ENCODE measurements around the gene HOTAIR. TPM values are rescaled to one million over a fixed set of nuclear protein-coding genes. Genes with fewer than 3 reads are reported as not detected.

HOTAIR gene
- total RNA-seq, 6 donors from 2014 or later, result not detected

- H3K9me3 ChIP-seq, result no peaks in the 10 kb centered on the region
- WGBS, 2 donors, result 17 to 18% methylated on average over 19 of the region's 19 CpGs
- H3K4me3 ChIP-seq, result no peak overlapping the region
- no peak for ATAC-seq (ENCODE audit: low FRiP score in 2 of 2)
- DNase-seq, result no peak
- TF ChIP-seq POLR2AphosphoS5 (IDR thresholded peaks at IDR 0.05) (no peak), EP300 (IDR thresholded peaks at IDR 0.05) (no peak), POLR2A (IDR thresholded peaks at IDR 0.05) (no peak)
- TF ChIP-seq, protein P1, sequence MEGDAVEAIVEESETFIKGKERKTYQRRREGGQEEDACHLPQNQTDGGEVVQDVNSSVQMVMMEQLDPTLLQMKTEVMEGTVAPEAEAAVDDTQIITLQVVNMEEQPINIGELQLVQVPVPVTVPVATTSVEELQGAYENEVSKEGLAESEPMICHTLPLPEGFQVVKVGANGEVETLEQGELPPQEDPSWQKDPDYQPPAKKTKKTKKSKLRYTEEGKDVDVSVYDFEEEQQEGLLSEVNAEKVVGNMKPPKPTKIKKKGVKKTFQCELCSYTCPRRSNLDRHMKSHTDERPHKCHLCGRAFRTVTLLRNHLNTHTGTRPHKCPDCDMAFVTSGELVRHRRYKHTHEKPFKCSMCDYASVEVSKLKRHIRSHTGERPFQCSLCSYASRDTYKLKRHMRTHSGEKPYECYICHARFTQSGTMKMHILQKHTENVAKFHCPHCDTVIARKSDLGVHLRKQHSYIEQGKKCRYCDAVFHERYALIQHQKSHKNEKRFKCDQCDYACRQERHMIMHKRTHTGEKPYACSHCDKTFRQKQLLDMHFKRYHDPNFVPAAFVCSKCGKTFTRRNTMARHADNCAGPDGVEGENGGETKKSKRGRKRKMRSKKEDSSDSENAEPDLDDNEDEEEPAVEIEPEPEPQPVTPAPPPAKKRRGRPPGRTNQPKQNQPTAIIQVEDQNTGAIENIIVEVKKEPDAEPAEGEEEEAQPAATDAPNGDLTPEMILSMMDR (IDR thresholded peaks at IDR 0.05), result no peak
- no peaks in the 10 kb centered on the region for H3K36me3 ChIP-seq
- no peak overlapping the region for H3K27ac ChIP-seq
- peaks cover 1 to 95% (median 57%) of the 10 kb centered on the region in 4 donors for H3K27me3 ChIP-seq
- peaks cover 12 to 34% (median 23%) of the 10 kb centered on the region in 4 donors for H3K4me1 ChIP-seq
Measured at GRCh38 chr12:54002278-54002914, 27.6 kb upstream of the HOTAIR start.

- WGBS, 2 donors, result 23% methylated on average over 8 of the region's 8 CpGs
- TF ChIP-seq, protein P1 (IDR thresholded peaks at IDR 0.05), result no peak
- TF ChIP-seq POLR2AphosphoS5 (IDR thresholded peaks at IDR 0.05), result no peak
- no peak for TF ChIP-seq POLR2A (IDR thresholded peaks at IDR 0.05)
- no peak for TF ChIP-seq EP300 (IDR thresholded peaks at IDR 0.05)
- Histone ChIP-seq H3K27me3 (peaks cover 3 to 95% (median 58%) of the 10 kb centered on the region in 4 donors), H3K27ac (no peak overlapping the region), H3K4me1 (peaks cover 14 to 32% (median 23%) of the 10 kb centered on the region in 4 donors), H3K9me3 (no peaks in the 10 kb centered on the region), H3K4me3 (no peak overlapping the region), H3K36me3 (no peaks in the 10 kb centered on the region)
- ATAC-seq (ENCODE audit: low FRiP score in 2 of 2), result no peak
- no peak for DNase-seq
Measured at GRCh38 chr12:54001283-54002187, 26.8 kb upstream of the HOTAIR start.

DNA sequence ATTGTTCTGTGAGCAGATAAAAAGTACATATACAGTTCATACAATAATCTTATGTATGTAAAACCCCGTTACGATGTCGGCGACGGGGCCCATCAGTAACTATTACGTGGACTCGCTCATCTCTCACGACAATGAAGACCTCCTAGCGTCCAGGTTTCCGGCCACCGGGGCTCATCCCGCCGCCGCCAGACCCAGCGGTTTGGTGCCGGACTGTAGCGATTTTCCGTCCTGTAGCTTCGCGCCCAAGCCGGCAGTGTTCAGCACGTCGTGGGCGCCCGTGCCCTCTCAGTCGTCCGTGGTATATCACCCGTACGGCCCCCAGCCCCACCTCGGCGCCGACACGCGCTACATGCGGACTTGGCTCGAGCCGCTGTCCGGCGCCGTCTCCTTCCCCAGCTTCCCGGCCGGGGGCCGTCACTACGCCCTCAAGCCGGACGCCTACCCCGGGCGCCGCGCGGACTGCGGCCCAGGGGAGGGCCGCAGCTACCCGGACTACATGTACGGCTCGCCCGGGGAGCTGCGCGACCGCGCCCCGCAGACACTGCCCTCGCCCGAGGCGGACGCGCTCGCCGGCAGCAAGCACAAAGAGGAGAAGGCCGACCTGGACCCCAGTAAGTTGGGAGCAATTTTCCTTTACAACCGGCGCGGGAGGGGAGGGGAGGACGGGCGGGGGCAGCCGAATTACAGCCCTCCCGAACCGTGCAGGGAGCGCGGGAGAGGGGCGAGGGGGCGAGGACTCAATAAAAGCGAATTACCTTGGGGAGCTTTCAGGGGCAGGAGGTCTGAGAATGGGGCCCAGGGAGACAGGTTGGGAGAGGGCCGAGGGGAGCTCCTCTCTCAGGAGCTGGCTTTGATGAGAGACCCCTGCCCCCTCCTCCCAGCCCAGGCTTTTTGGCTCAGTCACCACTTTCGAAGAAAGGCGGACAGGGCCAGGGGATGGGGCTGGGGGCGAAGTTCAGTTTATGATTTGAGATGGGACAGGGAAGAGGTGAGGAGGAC lies 25.7 kb upstream of the HOTAIR start, which contains the start of gene HOXC9:
HOXC9 (plus strand) TSS at position 46 of the 999 bp plus-strand sequence; CDS start at position 74, 28 bp downstream.
- H3K4me3 ChIP-seq, result peak within 1 kb of the TSS in 2 of 4 donors; percentile 14 to 30
- peaks cover 3 to 100% (median 58%) of the 10 kb centered on the region in 4 donors for H3K27me3 ChIP-seq
- 6 to 7% methylated on average over 27 to 79 of the region's 87 CpGs for whole genome bisulfite sequencing, 2 donors
- no peaks in the 10 kb centered on the region for H3K36me3 ChIP-seq
- no peaks in the 10 kb centered on the region for H3K9me3 ChIP-seq
- no peak within 1 kb of the TSS for H3K27ac ChIP-seq
- H3K4me1 ChIP-seq, result peaks cover 16 to 32% (median 25%) of the 10 kb centered on the region in 4 donors
- no peak for TF ChIP-seq POLR2A (IDR thresholded peaks at IDR 0.05)
- TF ChIP-seq POLR2AphosphoS5 (IDR thresholded peaks at IDR 0.05), result no peak
- TF ChIP-seq, protein P1 (IDR thresholded peaks at IDR 0.05), result no peak
- DNase-seq, result peak in 1 of 2 donors; percentile 87
- ATAC-seq (ENCODE audit: low FRiP score in 2 of 2), result peak in 1 of 2 donors; percentile 55

DNA sequence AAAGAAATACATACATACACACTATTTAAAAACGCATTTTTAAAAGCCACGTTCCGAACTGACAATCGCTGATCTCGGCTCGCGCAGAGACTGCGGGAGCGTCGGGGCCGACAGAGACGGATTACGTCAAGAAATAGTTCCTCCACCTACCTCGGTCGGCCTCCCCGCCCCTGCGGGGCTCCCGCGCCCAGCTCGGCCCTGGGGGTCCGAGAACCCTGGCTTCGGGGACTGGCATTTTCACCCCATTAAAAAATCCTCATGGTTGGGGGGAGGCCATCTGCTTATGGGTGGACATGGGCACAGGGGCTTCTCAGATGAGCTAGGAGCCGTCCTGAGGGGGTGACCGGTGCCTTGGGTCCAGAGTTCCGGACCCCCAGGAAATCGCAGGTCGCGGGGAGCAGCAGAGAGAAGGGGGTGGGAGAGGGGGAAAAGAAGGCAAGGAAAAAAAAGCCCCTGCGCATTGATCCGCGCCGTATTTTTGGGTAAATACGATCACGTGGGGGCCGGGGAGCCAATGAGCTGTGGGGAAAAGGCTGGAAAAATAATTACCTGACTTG lies 24.9 kb upstream of the HOTAIR start:
- no peak for TF ChIP-seq EP300 (IDR thresholded peaks at IDR 0.05)
- TF ChIP-seq, protein P1 (IDR thresholded peaks at IDR 0.05), result no peak
- TF ChIP-seq POLR2AphosphoS5 (IDR thresholded peaks at IDR 0.05), result no peak
- no peak for TF ChIP-seq POLR2A (IDR thresholded peaks at IDR 0.05)
- H3K27me3 ChIP-seq, result peaks cover 3 to 100% (median 60%) of the 10 kb centered on the region in 4 donors
- ATAC-seq (ENCODE audit: low FRiP score in 2 of 2) (peak in 1 of 2 donors; percentile 55), DNase-seq (peak in 1 of 2 donors; percentile 72)
- H3K27ac ChIP-seq, result no peak overlapping the region
- H3K4me1 ChIP-seq, result peaks cover 24 to 40% (median 33%) of the 10 kb centered on the region in 4 donors
- H3K4me3 ChIP-seq, result peak overlapping the region in 2 of 4 donors; percentile 14 to 30
- no peaks in the 10 kb centered on the region for H3K36me3 ChIP-seq
- WGBS, 2 donors, result 5 to 6% methylated on average over 21 to 35 of the region's 35 CpGs
- no peaks in the 10 kb centered on the region for H3K9me3 ChIP-seq

Data from upper lobe of left lung (tissue), 6 donors.